ENCODE data around the gene MCM7.

Gene MCM7

GRCh38 chr7:100090527-100091410 is 10.4 kb downstream of the MCM7 start:
- Histone ChIP-seq H3K4ac (ENCODE audit: low read length) (no peak overlapping the region), H2BK12ac (ENCODE audit: low read length) (no peak overlapping the region), H3K27me3 (ENCODE audit: control insufficient read depth in 3 of 3, insufficient read depth in 3 of 3, low read depth in 1 of 3, low read length in 3 of 3) (no peaks in the 10 kb centered on the region), H3K79me1 (ENCODE audit: low read depth, low read length) (peaks cover 6% of the 10 kb centered on the region), H3K27ac (replicated peaks; ENCODE audit: low read length) (no peak overlapping the region), H2AK5ac (ENCODE audit: low read depth, low read length) (no peak overlapping the region), H2BK5ac (ENCODE audit: low read length) (no peak overlapping the region), H3K18ac (ENCODE audit: low read length) (no peak overlapping the region), H4K91ac (ENCODE audit: low read depth, low read length, poor library complexity) (no peak overlapping the region), H3K9ac (ENCODE audit: low read depth, low read length, poor library complexity) (peak overlapping the region; percentile 15), H3K4me2 (ENCODE audit: insufficient read depth, low read length, poor library complexity, severe bottlenecking) (no peak overlapping the region), H3K9me3 (replicated peaks in 1 of 2; ENCODE audit: control insufficient read depth in 2 of 2, insufficient read depth in 1 of 2, low read depth in 1 of 2, low read length in 2 of 2) (no peaks in the 10 kb centered on the region), H3K4me3 (ENCODE audit: low read length in 2 of 2) (peak overlapping the region in 1 of 2 donors; percentile 14), H3K4me1 (ENCODE audit: control insufficient read depth in 2 of 2, insufficient read depth in 1 of 2, low read depth in 1 of 2, low read length in 2 of 2) (peaks cover 0 to 5% of the 10 kb centered on the region in 2 donors), H2BK15ac (ENCODE audit: low read length) (no peak overlapping the region), H4K8ac (ENCODE audit: low read depth, low read length) (peak overlapping the region; percentile 66), H3K23ac (ENCODE audit: low read depth, low read length, poor library complexity) (no peak overlapping the region), H3K36me3 (replicated peaks in 1 of 2; ENCODE audit: control insufficient read depth in 2 of 2, insufficient read depth in 2 of 2, low read length in 2 of 2) (peaks cover 49 to 56% of the 10 kb centered on the region in 2 donors), H2AFZ (ENCODE audit: low read length) (no peak overlapping the region), H3K14ac (ENCODE audit: low read length) (no peak overlapping the region), H2BK120ac (ENCODE audit: low read depth, low read length) (no peak overlapping the region)
- no peak for DNase-seq (ENCODE audit: low spot score)
- no CpG with 5 or more reads among the region's 14 CpGs for WGBS, 2 donors (ENCODE audit: extremely low coverage in 2 of 2, insufficient read length in 2 of 2, insufficient replicate concordance in 1 of 2)

DNA sequence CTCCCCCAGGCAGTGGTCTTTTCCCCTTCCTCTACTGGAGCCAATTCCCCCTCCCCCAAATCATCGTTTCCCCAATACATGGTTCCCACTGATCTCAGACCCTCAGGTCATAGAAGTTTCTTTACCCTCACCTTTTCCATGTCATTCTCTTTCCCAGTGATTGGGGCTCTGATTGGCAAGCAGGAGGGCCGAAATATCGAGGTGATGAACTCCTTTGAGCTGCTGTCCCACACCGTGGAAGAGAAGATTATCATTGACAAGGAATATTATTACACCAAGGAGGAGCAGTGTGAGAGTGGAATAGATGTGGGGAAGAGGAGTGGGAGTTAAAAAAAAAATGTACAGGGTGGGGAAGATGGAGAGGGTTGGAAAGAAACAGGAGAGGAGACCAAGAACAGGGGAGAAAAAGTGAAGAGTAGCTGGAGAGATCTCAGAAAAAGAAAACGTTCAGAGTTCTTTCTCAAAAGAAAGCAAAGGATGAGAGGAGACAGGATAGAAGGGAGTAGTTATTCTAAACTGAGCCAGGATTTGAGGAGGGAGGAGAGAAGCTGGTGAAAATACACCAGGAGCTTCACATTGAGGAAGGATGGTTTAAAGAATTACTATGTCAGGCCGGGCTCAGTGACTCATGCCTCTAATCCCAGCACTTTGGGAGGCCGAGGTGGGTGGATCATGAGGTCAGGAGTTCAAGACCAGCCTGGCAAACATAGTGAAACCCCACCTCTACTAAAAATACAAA is 11.6 kb downstream of the MCM7 start:
- Histone ChIP-seq H3K9me3 (replicated peaks in 1 of 2; ENCODE audit: control insufficient read depth in 2 of 2, insufficient read depth in 1 of 2, low read depth in 1 of 2, low read length in 2 of 2) (no peaks in the 10 kb centered on the region), H3K4me2 (ENCODE audit: insufficient read depth, low read length, poor library complexity, severe bottlenecking) (peak overlapping the region; percentile 74), H4K91ac (ENCODE audit: low read depth, low read length, poor library complexity) (no peak overlapping the region), H3K79me1 (ENCODE audit: low read depth, low read length) (peaks cover 6% of the 10 kb centered on the region), H2BK5ac (ENCODE audit: low read length) (peak overlapping the region; percentile 77), H2BK12ac (ENCODE audit: low read length) (no peak overlapping the region), H3K18ac (ENCODE audit: low read length) (peak overlapping the region; percentile 99), H3K27ac (replicated peaks; ENCODE audit: low read length) (peak overlapping the region; percentile 84), H3K4ac (ENCODE audit: low read length) (no peak overlapping the region), H2BK120ac (ENCODE audit: low read depth, low read length) (no peak overlapping the region), H2BK15ac (ENCODE audit: low read length) (no peak overlapping the region), H3K23ac (ENCODE audit: low read depth, low read length, poor library complexity) (peak overlapping the region; percentile 97), H2AFZ (ENCODE audit: low read length) (peak overlapping the region; percentile 91), H3K14ac (ENCODE audit: low read length) (peak overlapping the region; percentile 91), H3K4me3 (ENCODE audit: low read length in 2 of 2) (peak overlapping the region; percentile 95), H3K36me3 (replicated peaks in 1 of 2; ENCODE audit: control insufficient read depth in 2 of 2, insufficient read depth in 2 of 2, low read length in 2 of 2) (peaks cover 39 to 45% of the 10 kb centered on the region in 2 donors), H3K27me3 (ENCODE audit: control insufficient read depth in 3 of 3, insufficient read depth in 3 of 3, low read depth in 1 of 3, low read length in 3 of 3) (peaks cover 0 to 2% (median 0%) of the 10 kb centered on the region in 3 experiments), H3K9ac (ENCODE audit: low read depth, low read length, poor library complexity) (peak overlapping the region; percentile 95), H4K8ac (ENCODE audit: low read depth, low read length) (no peak overlapping the region), H2AK5ac (ENCODE audit: low read depth, low read length) (peak overlapping the region; percentile 85), H3K4me1 (ENCODE audit: control insufficient read depth in 2 of 2, insufficient read depth in 1 of 2, low read depth in 1 of 2, low read length in 2 of 2) (peaks cover 0 to 5% of the 10 kb centered on the region in 2 donors)
- no peak for DNase-seq (ENCODE audit: low spot score)
- no CpG with 5 or more reads among the region's 7 CpGs for WGBS, 2 donors (ENCODE audit: extremely low coverage in 2 of 2, insufficient read length in 2 of 2, insufficient replicate concordance in 1 of 2)

GRCh38 chr7:100088621-100089457 is 12.4 kb downstream of the MCM7 start, which contains the start of gene COPS6:
COPS6 (plus strand) TSS chr7:100088969; CDS start chr7:100088991, 22 bp downstream.
- Histone ChIP-seq H2BK120ac (ENCODE audit: low read depth, low read length) (no peak within 1 kb of the TSS), H3K14ac (ENCODE audit: low read length) (peak within 1 kb of the TSS; percentile 91), H3K36me3 (replicated peaks in 1 of 2; ENCODE audit: control insufficient read depth in 2 of 2, insufficient read depth in 2 of 2, low read length in 2 of 2) (peaks cover 32 to 37% of the 10 kb centered on the region in 2 donors), H3K27ac (replicated peaks; ENCODE audit: low read length) (peak within 1 kb of the TSS; percentile 84), H2BK15ac (ENCODE audit: low read length) (peak within 1 kb of the TSS; percentile 21), H3K4me2 (ENCODE audit: insufficient read depth, low read length, poor library complexity, severe bottlenecking) (peak within 1 kb of the TSS; percentile 74), H2AFZ (ENCODE audit: low read length) (peak within 1 kb of the TSS; percentile 91), H3K79me1 (ENCODE audit: low read depth, low read length) (peaks cover 3% of the 10 kb centered on the region), H2AK5ac (ENCODE audit: low read depth, low read length) (peak within 1 kb of the TSS; percentile 90), H2BK12ac (ENCODE audit: low read length) (no peak within 1 kb of the TSS), H3K4me3 (ENCODE audit: low read length in 2 of 2) (peak within 1 kb of the TSS; percentile 95), H3K4ac (ENCODE audit: low read length) (peak within 1 kb of the TSS; percentile 93), H3K4me1 (ENCODE audit: control insufficient read depth in 2 of 2, insufficient read depth in 1 of 2, low read depth in 1 of 2, low read length in 2 of 2) (peaks cover 0 to 5% of the 10 kb centered on the region in 2 donors), H4K91ac (ENCODE audit: low read depth, low read length, poor library complexity) (no peak within 1 kb of the TSS), H2BK5ac (ENCODE audit: low read length) (peak within 1 kb of the TSS; percentile 77), H3K27me3 (ENCODE audit: control insufficient read depth in 3 of 3, insufficient read depth in 3 of 3, low read depth in 1 of 3, low read length in 3 of 3) (peaks cover 0 to 2% (median 0%) of the 10 kb centered on the region in 3 experiments), H4K8ac (ENCODE audit: low read depth, low read length) (no peak within 1 kb of the TSS), H3K23ac (ENCODE audit: low read depth, low read length, poor library complexity) (peak within 1 kb of the TSS; percentile 97), H3K9ac (ENCODE audit: low read depth, low read length, poor library complexity) (peak within 1 kb of the TSS; percentile 95), H3K18ac (ENCODE audit: low read length) (peak within 1 kb of the TSS; percentile 99), H3K9me3 (replicated peaks in 1 of 2; ENCODE audit: control insufficient read depth in 2 of 2, insufficient read depth in 1 of 2, low read depth in 1 of 2, low read length in 2 of 2) (no peaks in the 10 kb centered on the region)
- WGBS, 2 donors (ENCODE audit: extremely low coverage in 2 of 2, insufficient read length in 2 of 2, insufficient replicate concordance in 1 of 2) = no CpG with 5 or more reads among the region's 68 CpGs
- peak; percentile 75 for DNase-seq (ENCODE audit: low spot score)

All from neuronal stem cell (in vitro differentiated cells).